Uterus (tissue), 4 donors: Measurements from ENCODE around the gene HINT2. TPM values are rescaled to one million over a fixed set of nuclear protein-coding genes. Genes with fewer than 3 reads are reported as not detected.

Source experiments
- DNase-seq, 2 donors: peaks; one replicate each; pipeline ENCODE4 v3.0.0-alpha.2; 2019 to 2020
- H3K27ac ChIP-seq, 2 donors: fragments of 200-600 bp; sonication (generic); 1 replicate in 1 of 2; 2 replicates in 1 of 2; pipeline ENCODE4 v1.5.1; 2016 to 2018
- H3K27me3 ChIP-seq, 2 donors: fragments of 200-600 bp; sonication (generic); one replicate each; pipeline ENCODE4 v1.5.1; 2018 to 2019; ENCODE audit warnings: control low read depth in 1 of 2
- H3K36me3 ChIP-seq, 2 donors: fragments of 200-600 bp; sonication (generic); one replicate each; pipeline ENCODE4 v1.5.1; 2019; ENCODE audit warnings: control low read depth in 1 of 2
- H3K4me1 ChIP-seq, 2 donors: fragments of 200-600 bp; sonication (generic); one replicate each; pipeline ENCODE4 v1.5.1; 2018 to 2019; ENCODE audit warnings: control low read depth in 1 of 2
- H3K4me3 ChIP-seq, 2 donors: fragments of 200-600 bp; sonication (generic); 1 replicate in 1 of 2; 2 replicates in 1 of 2; pipeline ENCODE4 v1.5.1; 2018 to 2019; ENCODE audit warnings: mild to moderate bottlenecking in 1 of 2
- H3K9me3 ChIP-seq, 2 donors: fragments of 200-600 bp; sonication (generic); one replicate each; pipeline ENCODE4 v1.5.1; 2019; ENCODE audit warnings: control low read depth in 1 of 2
- POLR2A ChIP-seq, 2 donors: fragments of 450-650 bp; IDR thresholded peaks; one replicate each; pipeline ENCODE4 v1.6.1; 2016; ENCODE audit warnings: antibody characterized with exemption in 2 of 2, mild to moderate bottlenecking in 1 of 2, moderate library complexity in 1 of 2
- intact Hi-C: fragments of 100-400 bp; cut with DNase I; formaldehyde crosslinking; loops from one replicate; pipeline ENCODE4 v1.15.1; 2023; ENCODE audit warnings: low total_unique reads
- total RNA-seq, 4 donors: library from RNA; depleted of rRNA in 3 of 4; stranded (reverse); fragments of >200 nt in 3 of 4; gene quantifications; one replicate each; pipeline versions ENCODE4 v1.1.0 to v1.2.4, GENCODE V29; 2014 to 2023
- TF ChIP-seq, protein P1 (sequence below), 4 experiments: fragments of 200-600 bp in 2 of 4; fragments of 450-650 bp in 2 of 4; sonication (generic) in 2 of 4; IDR thresholded peaks; one replicate each; pipeline ENCODE4 v1.5.1; 2016 to 2019; ENCODE audit warnings: antibody characterized with exemption in 4 of 4, mild to moderate bottlenecking in 2 of 4, moderate library complexity in 1 of 4
- donor health status: DM: yes; HTN: yes; CAD: no.

The HINT2 gene
- total RNA-seq, 4 donors from 2014 or later, result 11.3 to 38.2 (median 31.5) TPM; not detected in 1

DNA sequence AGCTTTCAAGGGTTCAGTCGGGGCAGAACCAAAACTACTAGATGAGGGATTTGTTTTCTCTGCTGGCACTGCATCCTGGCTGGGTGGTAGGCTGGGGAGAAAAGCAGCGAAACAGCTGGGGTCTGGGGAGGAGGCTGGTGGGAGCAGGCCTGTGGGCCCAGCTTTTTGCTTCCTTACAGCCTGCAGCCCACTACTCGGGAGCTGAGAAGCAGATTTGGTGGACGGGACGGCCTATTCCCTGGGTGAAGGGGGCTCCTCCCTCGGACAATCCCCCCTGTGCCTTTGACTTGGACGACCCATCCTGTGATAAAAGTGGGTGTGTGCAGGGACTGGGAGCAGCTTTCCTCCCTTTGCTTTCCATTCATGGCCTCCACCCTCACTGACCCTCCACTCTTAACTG lies 14.3 kb downstream of the HINT2 start:
- TF ChIP-seq POLR2A (IDR thresholded peaks at IDR 0.05), result no peak
- TF ChIP-seq, protein P1, sequence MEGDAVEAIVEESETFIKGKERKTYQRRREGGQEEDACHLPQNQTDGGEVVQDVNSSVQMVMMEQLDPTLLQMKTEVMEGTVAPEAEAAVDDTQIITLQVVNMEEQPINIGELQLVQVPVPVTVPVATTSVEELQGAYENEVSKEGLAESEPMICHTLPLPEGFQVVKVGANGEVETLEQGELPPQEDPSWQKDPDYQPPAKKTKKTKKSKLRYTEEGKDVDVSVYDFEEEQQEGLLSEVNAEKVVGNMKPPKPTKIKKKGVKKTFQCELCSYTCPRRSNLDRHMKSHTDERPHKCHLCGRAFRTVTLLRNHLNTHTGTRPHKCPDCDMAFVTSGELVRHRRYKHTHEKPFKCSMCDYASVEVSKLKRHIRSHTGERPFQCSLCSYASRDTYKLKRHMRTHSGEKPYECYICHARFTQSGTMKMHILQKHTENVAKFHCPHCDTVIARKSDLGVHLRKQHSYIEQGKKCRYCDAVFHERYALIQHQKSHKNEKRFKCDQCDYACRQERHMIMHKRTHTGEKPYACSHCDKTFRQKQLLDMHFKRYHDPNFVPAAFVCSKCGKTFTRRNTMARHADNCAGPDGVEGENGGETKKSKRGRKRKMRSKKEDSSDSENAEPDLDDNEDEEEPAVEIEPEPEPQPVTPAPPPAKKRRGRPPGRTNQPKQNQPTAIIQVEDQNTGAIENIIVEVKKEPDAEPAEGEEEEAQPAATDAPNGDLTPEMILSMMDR (IDR thresholded peaks at IDR 0.05), result no peak
- no peaks in the 10 kb centered on the region for H3K9me3 ChIP-seq
- no peaks in the 10 kb centered on the region for H3K4me1 ChIP-seq
- intact Hi-C loops, result no loop called here
- H3K36me3 ChIP-seq, result no peaks in the 10 kb centered on the region
- DNase-seq, result no peak
- H3K27me3 ChIP-seq, result no peaks in the 10 kb centered on the region
- no peak overlapping the region for H3K27ac ChIP-seq
- H3K4me3 ChIP-seq, result no peak overlapping the region

DNA sequence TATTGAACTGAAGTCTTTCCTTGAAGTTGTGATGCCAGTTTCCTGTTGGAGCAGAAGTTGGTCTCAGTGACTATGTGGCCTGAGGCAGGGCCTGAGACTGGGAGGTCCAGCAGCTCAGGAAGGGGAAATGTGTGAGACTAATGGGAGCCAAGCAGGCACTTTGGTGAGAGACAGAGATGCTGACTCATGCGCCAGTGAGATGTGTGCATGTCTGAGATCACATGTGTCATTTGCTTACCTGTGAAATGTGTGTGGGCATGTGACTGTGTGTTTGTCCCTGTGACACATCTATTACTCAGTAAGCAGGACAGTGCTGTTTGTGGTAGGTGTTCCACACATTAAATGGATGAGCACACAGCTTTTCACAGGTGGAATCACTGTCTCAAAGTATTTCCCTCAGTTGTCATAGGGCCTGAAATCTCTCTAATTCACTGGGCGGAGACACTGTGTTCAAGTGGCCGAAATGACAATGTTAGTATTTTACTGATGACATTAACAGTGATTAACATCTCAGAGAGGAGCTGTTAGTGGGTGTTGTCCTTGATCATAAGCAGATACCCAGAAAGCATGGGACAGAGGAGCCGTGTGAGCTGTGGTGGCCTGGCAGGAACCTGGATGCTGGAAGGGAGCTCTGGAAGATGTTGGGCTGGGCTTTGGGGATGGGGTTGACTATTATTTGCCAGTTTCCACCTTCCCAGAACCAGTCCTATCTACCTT lies 16.0 kb downstream of the HINT2 start:
- no peak overlapping the region for H3K27ac ChIP-seq
- intact Hi-C loops, result no loop called here

DNA sequence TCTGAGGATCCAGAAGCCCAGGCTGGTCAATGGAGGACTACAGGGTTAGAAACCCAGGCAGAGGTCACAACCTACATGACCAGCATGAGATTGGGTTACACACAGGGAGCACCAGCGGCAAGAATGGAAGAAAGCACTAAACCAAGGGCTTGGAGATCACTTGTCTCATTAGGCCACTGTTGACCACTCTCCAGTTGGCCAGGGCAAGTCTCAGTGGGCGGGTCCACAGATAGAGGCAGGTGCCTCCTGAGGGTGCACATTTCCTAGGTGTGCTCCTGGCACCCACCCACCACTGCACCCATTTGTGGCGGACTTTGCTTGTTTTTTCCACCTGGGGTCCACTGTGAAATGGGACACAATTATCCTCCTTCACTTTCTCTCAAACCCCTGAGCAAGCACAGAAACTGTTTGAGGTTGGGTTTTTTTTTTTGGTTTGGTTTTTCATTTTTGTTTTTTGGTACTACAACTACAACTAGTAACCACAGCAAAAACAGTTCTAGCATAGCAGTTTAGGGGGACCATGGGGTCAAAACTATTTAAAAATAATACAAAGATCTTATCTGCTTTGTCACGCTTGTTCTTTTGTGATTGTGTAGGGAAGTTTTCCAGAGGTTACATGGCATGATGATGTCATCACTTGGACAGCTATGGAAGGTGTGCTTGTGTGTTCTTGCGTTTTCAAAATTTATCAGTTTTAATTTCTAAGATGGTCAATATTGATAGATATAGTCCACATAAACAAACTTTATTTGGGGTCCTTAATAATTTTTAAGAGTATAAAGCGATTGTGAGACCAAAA lies 17.3 kb downstream of the HINT2 start:
- Histone ChIP-seq H3K4me3 (no peak overlapping the region), H3K36me3 (no peaks in the 10 kb centered on the region), H3K9me3 (no peaks in the 10 kb centered on the region), H3K27me3 (no peaks in the 10 kb centered on the region), H3K27ac (no peak overlapping the region), H3K4me1 (peaks cover 11 to 12% of the 10 kb centered on the region in 2 donors)
- DNase-seq, result no peak
- intact Hi-C loops, result no loop called here
- TF ChIP-seq POLR2A (IDR thresholded peaks at IDR 0.05), result no peak
- TF ChIP-seq, protein P1 (IDR thresholded peaks at IDR 0.05), result no peak

More for the DNA sequence above, 16.0 kb downstream of the HINT2 start:
- no peak for TF ChIP-seq POLR2A (IDR thresholded peaks at IDR 0.05)
- TF ChIP-seq, protein P1 (IDR thresholded peaks at IDR 0.05), result no peak
- Histone ChIP-seq H3K4me3 (no peak overlapping the region), H3K4me1 (peaks cover 0 to 5% of the 10 kb centered on the region in 2 donors), H3K9me3 (no peaks in the 10 kb centered on the region), H3K36me3 (no peaks in the 10 kb centered on the region), H3K27me3 (no peaks in the 10 kb centered on the region)
- DNase-seq, result no peak

DNA sequence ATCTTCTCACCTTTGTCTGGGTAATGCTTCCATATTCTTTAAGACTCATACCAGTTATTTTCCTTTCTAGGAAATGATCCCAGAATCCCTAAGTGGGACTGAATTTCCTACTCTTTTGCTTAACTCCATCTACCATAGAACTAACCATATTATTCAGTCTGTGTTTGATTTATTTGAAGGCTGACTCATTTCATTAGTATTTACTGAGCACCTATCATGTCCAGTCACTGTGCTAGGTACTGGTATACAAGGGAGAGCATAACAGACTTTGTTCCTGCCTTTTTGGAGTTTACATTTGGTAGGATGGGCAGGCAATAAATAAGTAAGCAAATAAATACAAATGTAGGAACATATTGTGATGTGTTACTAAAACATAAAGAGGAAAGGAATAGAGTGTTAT lies 19.1 kb downstream of the HINT2 start:
- DNase-seq, result no peak
- H3K36me3 ChIP-seq, result no peaks in the 10 kb centered on the region
- TF ChIP-seq, protein P1 (IDR thresholded peaks at IDR 0.05), result no peak
- no peak for TF ChIP-seq POLR2A (IDR thresholded peaks at IDR 0.05)
- H3K27ac ChIP-seq, result no peak overlapping the region
- H3K27me3 ChIP-seq, result no peaks in the 10 kb centered on the region
- H3K9me3 ChIP-seq, result no peaks in the 10 kb centered on the region
- intact Hi-C loops, result no loop called here
- peaks cover 12 to 22% of the 10 kb centered on the region in 2 donors for H3K4me1 ChIP-seq
- no peak overlapping the region for H3K4me3 ChIP-seq

DNA sequence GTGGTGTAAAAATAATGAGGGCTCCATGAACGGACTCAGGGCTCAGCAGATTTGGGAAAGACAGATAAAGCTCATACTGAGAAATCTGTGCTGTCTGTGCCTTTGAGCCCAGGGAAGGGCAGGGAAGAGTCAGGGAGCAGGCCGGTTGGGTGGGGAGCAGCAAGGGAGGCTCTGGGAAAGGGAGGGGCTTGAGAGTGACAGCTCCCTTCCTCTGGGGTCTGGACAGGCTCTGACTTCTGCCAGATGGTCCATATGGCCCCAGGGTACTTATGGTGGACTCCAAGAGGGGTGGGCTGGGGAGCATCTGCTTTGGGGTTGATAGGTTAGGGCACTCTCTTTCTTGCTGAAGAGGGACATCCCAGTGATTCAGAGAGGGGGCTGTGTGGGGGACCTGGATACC lies 21.4 kb downstream of the HINT2 start:
- H3K27me3 ChIP-seq, result no peaks in the 10 kb centered on the region
- intact Hi-C loops, result loop anchor here (5.0 kb wide), 1 partner anchor 89 kb away; no protein-coding TSS in a partner anchor
- H3K4me1 ChIP-seq, result peaks cover 12 to 22% of the 10 kb centered on the region in 2 donors
- H3K36me3 ChIP-seq, result no peaks in the 10 kb centered on the region
- no peak for DNase-seq
- H3K4me3 ChIP-seq, result no peak overlapping the region
- peak overlapping the region; percentile 25 to 63 for H3K27ac ChIP-seq
- no peaks in the 10 kb centered on the region for H3K9me3 ChIP-seq
- TF ChIP-seq POLR2A (IDR thresholded peaks at IDR 0.05), result no peak
- TF ChIP-seq, protein P1 (IDR thresholded peaks at IDR 0.05), result no peak
